Endothelial cell of umbilical vein (primary cell): ENCODE data around the gene ARNT2. TPM values are rescaled to one million over a fixed set of nuclear protein-coding genes. Genes with fewer than 3 reads are reported as not detected.

ENCODE experiments used
- BruUV-seq: library from RNA; stranded (reverse); fragments of 400-500 nt; replicated peaks from 2 replicates; lab custom pipeline; 2021; lab: Mats Ljungman, UMichigan
- CTCF ChIA-PET: fragments of 300-600, 350-600 bp; sonication (Branson Sonifier 250); formaldehyde crosslinking; loops from one replicate; lab custom pipeline; 2021; ENCODE audit warnings: antibody characterized with exemption, inconsistent platforms; lab: Charles Lee
- POLR2A ChIA-PET: fragments of 300-600, 350-600 bp; sonication (Branson Sonifier 250); formaldehyde crosslinking; loops from one replicate; lab custom pipeline; 2021; ENCODE audit warnings: antibody characterized with exemption, inconsistent platforms; lab: Charles Lee
- DNase-seq: peaks from one replicate; pipeline ENCODE4 v3.0.0-alpha.2; 2011; ENCODE audit warnings: low read depth, low spot score
- FAIRE-seq: peaks from 2 replicates; lab custom pipeline; 2011; peaks lifted over from hg19 to GRCh38; lab: Jason Lieb, UNC
- H2AFZ ChIP-seq: 2 replicates; pipeline ENCODE4 v1.6.0; 2012; ENCODE audit warnings: low read depth, low read length, control low read depth, inconsistent platforms
- H3K27ac ChIP-seq: 2 replicates; pipeline ENCODE4 v1.5.1; 2011; ENCODE audit warnings: low read depth, mild to moderate bottlenecking, control low read depth, low read length, moderate library complexity; ENCODE audit not compliant: insufficient read depth
- H3K27me3 ChIP-seq, 2 experiments: 2 replicates each; pipeline versions ENCODE4 v1.6.0 to v1.6.1; 2011; ENCODE audit warnings: low read length in 2 of 2, mixed read lengths in 1 of 2; ENCODE audit not compliant: control insufficient read depth in 2 of 2, insufficient read depth in 2 of 2
- H3K36me3 ChIP-seq, 2 experiments: 2 replicates in 1 of 2; 3 replicates in 1 of 2; pipeline ENCODE4 v1.5.1; 2011; ENCODE audit warnings: low read length in 2 of 2, mild to moderate bottlenecking in 1 of 2, moderate library complexity in 1 of 2; ENCODE audit not compliant: control insufficient read depth in 2 of 2, insufficient read depth in 2 of 2; ENCODE audit errors: extremely low read depth in 1 of 2
- H3K4me1 ChIP-seq: 3 replicates; pipeline ENCODE4 v1.5.1; 2011; ENCODE audit warnings: mild to moderate bottlenecking, low read length; ENCODE audit not compliant: control insufficient read depth, insufficient read depth; ENCODE audit errors: extremely low read depth
- H3K4me2 ChIP-seq: 2 replicates; pipeline ENCODE4 v1.6.1; 2011; ENCODE audit warnings: low read length, control low read depth, mixed read lengths; ENCODE audit not compliant: insufficient read depth
- H3K4me3 ChIP-seq, 3 experiments: fragments of 200-600 bp in 1 of 3; sonication (generic), shearing (Covaris generic) in 1 of 3; replicated peaks in 1 of 3; 2 replicates each; pipeline ENCODE4 v1.5.1; 2011 to 2016; ENCODE audit warnings: control low read depth in 3 of 3, low read length in 3 of 3, mild to moderate bottlenecking in 2 of 3, inconsistent platforms in 1 of 3, low read depth in 1 of 3, moderate library complexity in 1 of 3; ENCODE audit not compliant: insufficient read depth in 1 of 3
- H3K79me2 ChIP-seq: 2 replicates; pipeline ENCODE4 v1.6.0; 2012; ENCODE audit warnings: low read length, inconsistent platforms; ENCODE audit not compliant: control insufficient read depth, insufficient read depth
- H3K9ac ChIP-seq: replicated peaks from 2 replicates; pipeline ENCODE3; 2011; ENCODE audit warnings: low read length, control low read depth; ENCODE audit not compliant: insufficient read depth; ENCODE audit errors: extremely low read depth
- H3K9me1 ChIP-seq: replicated peaks from 3 replicates; pipeline ENCODE4 v1.6.0; 2011; ENCODE audit warnings: mild to moderate bottlenecking, low read length; ENCODE audit not compliant: control insufficient read depth, insufficient read depth; ENCODE audit errors: extremely low read depth
- H3K9me3 ChIP-seq: replicated peaks from 2 replicates; pipeline ENCODE4 v1.5.1; 2012; ENCODE audit warnings: low read length, inconsistent platforms; ENCODE audit not compliant: control insufficient read depth, insufficient read depth
- H4K20me1 ChIP-seq: replicated peaks from 2 replicates; pipeline ENCODE3; 2011; ENCODE audit warnings: mild to moderate bottlenecking, low read length; ENCODE audit not compliant: control insufficient read depth, insufficient read depth; ENCODE audit errors: extremely low read depth
- CTCF ChIP-seq, 2 donors: IDR thresholded peaks; 1 replicate in 1 of 2; 2 replicates in 1 of 2; pipeline ENCODE4 v1.5.1; 2011; ENCODE audit warnings: low read length in 2 of 2, mild to moderate bottlenecking in 2 of 2, moderate library complexity in 2 of 2, control low read depth in 1 of 2, inconsistent platforms in 1 of 2, low read depth in 1 of 2; ENCODE audit not compliant: insufficient read depth in 1 of 2; ENCODE audit errors: extremely low read depth in 1 of 2
- EZH2 ChIP-seq: IDR thresholded peaks from 2 replicates; pipeline ENCODE4 v1.6.1; 2012; ENCODE audit warnings: borderline replicate concordance, low read depth, mild to moderate bottlenecking, moderate library complexity, low read length, inconsistent platforms; ENCODE audit not compliant: severe bottlenecking
- FOS ChIP-seq: IDR thresholded peaks from 2 replicates; pipeline ENCODE4 v1.6.1; 2011; ENCODE audit warnings: mild to moderate bottlenecking, low read length, moderate library complexity, borderline replicate concordance; ENCODE audit not compliant: insufficient read depth
- GATA2 ChIP-seq: IDR thresholded peaks from 2 replicates; pipeline ENCODE4 v1.7.0; 2011; ENCODE audit warnings: low read depth, mild to moderate bottlenecking, moderate library complexity, mixed read lengths, low read length; ENCODE audit not compliant: insufficient read length, insufficient read depth
- JUN ChIP-seq: IDR thresholded peaks from 2 replicates; pipeline ENCODE4 v1.6.1; 2011; ENCODE audit warnings: borderline replicate concordance, low read depth; ENCODE audit not compliant: insufficient read length, insufficient read depth
- MAX ChIP-seq: IDR thresholded peaks from 2 replicates; pipeline ENCODE4 v1.6.1; 2011; ENCODE audit not compliant: insufficient read depth, insufficient read length
- MYC ChIP-seq: IDR thresholded peaks from one replicate; pipeline ENCODE4 v1.6.1; 2011; ENCODE audit warnings: mild to moderate bottlenecking, low read depth, low read length
- POLR2A ChIP-seq: IDR thresholded peaks from 2 replicates; pipeline ENCODE4 v1.6.1; 2012; ENCODE audit warnings: low read depth, mild to moderate bottlenecking, control low read depth, low read length
- POLR2AphosphoS5 ChIP-seq: IDR thresholded peaks from 2 replicates; pipeline ENCODE4 v1.6.1; 2012; ENCODE audit warnings: low read depth, mild to moderate bottlenecking, control low read depth, low read length, moderate library complexity; ENCODE audit not compliant: insufficient read depth
- dilution Hi-C: fragments of 300-500 bp; cut with MboI; formaldehyde crosslinking; loops from one replicate; pipeline ENCODE4 v1.15.0; 2019; ENCODE audit warnings: low sequenced_read_pairs; ENCODE audit not compliant: extremely low pct_ligation_motif_present
- intact Hi-C: fragments of 100-400 bp; cut with micrococcal nuclease; formaldehyde crosslinking; loops from one replicate; pipeline ENCODE4 v1.10.0; 2022
- polyA plus RNA-seq, 4 experiments: library from polyadenylated mRNA; depleted of rRNA in 3 of 4; stranded (reverse) in 3 of 4; unstranded in 1 of 4; fragments of >200 nt; gene quantifications; 2 replicates each; pipeline versions ENCODE4 v1.2.1 to v1.2.3, GENCODE V29; 2011 to 2012; ENCODE audit warnings: missing spikeins in 1 of 4
- total RNA-seq: library from RNA; stranded (reverse); gene quantifications from 2 replicates; pipeline ENCODE4 v1.2.3, GENCODE V29; 2021

The ARNT2 gene
- total and polyA plus RNA-seq, 2 donors (not counting 3 experiments of a cell fraction or from before 2014, with no cell fraction given), result 0.03 to 0.20 TPM

- no peak overlapping the region for H3K4me3 ChIP-seq
- no peaks in the 10 kb centered on the region for H3K9me3 ChIP-seq
- intact Hi-C loops, result no loop called here
- no peaks in the 10 kb centered on the region for H3K79me2 ChIP-seq
- no peak overlapping the region for H3K27ac ChIP-seq
- H3K9ac ChIP-seq, result no peak overlapping the region
- H3K9me1 ChIP-seq, result no peaks in the 10 kb centered on the region
- CTCF ChIA-PET, result interaction anchor here (0.6 to 7.2 kb wide), 3 partner anchors 10 to 1544 kb away, joined by 3 to 49 read pairs (median 3); partner anchors contain the start of gene CEMIP
- H3K27me3 ChIP-seq, result peaks cover 6 to 8% of the 10 kb centered on the region in 2 experiments
- H2AFZ ChIP-seq, result no peak overlapping the region
- DNase-seq, result no peak
- H3K4me2 ChIP-seq, result no peak overlapping the region
- no peaks in the 10 kb centered on the region for H3K4me1 ChIP-seq
- TF ChIP-seq POLR2A (no peak), JUN (no peak), CTCF (IDR thresholded peaks at IDR 0.05; ENCODE audit: extremely low read depth in 1 of 2, insufficient read depth in 1 of 2, low read depth in 1 of 2, low read length in 2 of 2) (no peak), GATA2 (no peak), FOS (no peak), POLR2AphosphoS5 (no peak), MAX (no peak), EZH2 (no peak), MYC (no peak)
- FAIRE-seq, result no peak
- dilution Hi-C loops, result no loop called here
- POLR2A ChIA-PET, result no interaction called here
- no peaks in the 10 kb centered on the region for H4K20me1 ChIP-seq
- no peaks in the 10 kb centered on the region for H3K36me3 ChIP-seq
- no TSS peak for BruUV-seq
These were observed 173.5 kb downstream of the ARNT2 start for GRCh38 chr15:80577552-80578205.
